CMK (cell line): ENCODE data around the gene RHOA.
"Not testable (repeated sequence)": the region's sequence is repeated elsewhere in the genome, so short reads cannot be mapped to it uniquely, and the experiment has no call there.

Experiments used
- DNase-seq: peaks from one replicate; pipeline ENCODE4 v3.0.0-alpha.2; 2010; ENCODE audit warnings: low read depth

The RHOA gene

GRCh38 chr3:49411535-49411967 lies 225 bp downstream of the RHOA start:
- DNase-seq = peak; percentile 43

- no peak for DNase-seq
Observed at GRCh38 chr3:49410846-49411534, 786 bp downstream of the RHOA start.

- no peak for DNase-seq
Observed at GRCh38 chr3:49410066-49410845, 1.5 kb downstream of the RHOA start.

- DNase-seq = no peak
Observed at GRCh38 chr3:49406571-49407565, 4.9 kb downstream of the RHOA start.

- DNase-seq = not testable (repeated sequence)
Observed at GRCh38 chr3:49405570-49405969, 6.2 kb downstream of the RHOA start.

- DNase-seq = no peak
Observed at GRCh38 chr3:49403891-49404290, 7.9 kb downstream of the RHOA start.

GRCh38 chr3:49401766-49402165 lies 10.0 kb downstream of the RHOA start:
- DNase-seq = no peak

GRCh38 chr3:49399461-49399860 lies 12.3 kb downstream of the RHOA start:
- DNase-seq = no peak

GRCh38 chr3:49397470-49397869 lies 14.3 kb downstream of the RHOA start:
- no peak for DNase-seq

- DNase-seq = not testable (repeated sequence)
Observed at GRCh38 chr3:49391310-49391709, 20.5 kb downstream of the RHOA start.

GRCh38 chr3:49389297-49389696 lies 22.5 kb downstream of the RHOA start:
- no peak for DNase-seq

GRCh38 chr3:49388289-49388820 lies 23.4 kb downstream of the RHOA start:
- DNase-seq = no peak

GRCh38 chr3:49387721-49388120 lies 24.1 kb downstream of the RHOA start:
- DNase-seq = no peak

- DNase-seq = no peak
Observed at GRCh38 chr3:49386056-49386756, 25.6 kb downstream of the RHOA start.

GRCh38 chr3:49385617-49386016 lies 26.2 kb downstream of the RHOA start:
- no peak for DNase-seq

GRCh38 chr3:49383387-49383786 lies 28.4 kb downstream of the RHOA start:
- DNase-seq = no peak

- DNase-seq = no peak
Observed at GRCh38 chr3:49378249-49378895, 33.4 kb downstream of the RHOA start.

GRCh38 chr3:49377483-49377882 lies 34.3 kb downstream of the RHOA start:
- no peak for DNase-seq

GRCh38 chr3:49371946-49372345 lies 39.8 kb downstream of the RHOA start:
- no peak for DNase-seq

- no peak for DNase-seq
Observed at GRCh38 chr3:49370585-49371290, 41.0 kb downstream of the RHOA start.
